ENCODE results near the gene TNFAIP2.

DNA sequence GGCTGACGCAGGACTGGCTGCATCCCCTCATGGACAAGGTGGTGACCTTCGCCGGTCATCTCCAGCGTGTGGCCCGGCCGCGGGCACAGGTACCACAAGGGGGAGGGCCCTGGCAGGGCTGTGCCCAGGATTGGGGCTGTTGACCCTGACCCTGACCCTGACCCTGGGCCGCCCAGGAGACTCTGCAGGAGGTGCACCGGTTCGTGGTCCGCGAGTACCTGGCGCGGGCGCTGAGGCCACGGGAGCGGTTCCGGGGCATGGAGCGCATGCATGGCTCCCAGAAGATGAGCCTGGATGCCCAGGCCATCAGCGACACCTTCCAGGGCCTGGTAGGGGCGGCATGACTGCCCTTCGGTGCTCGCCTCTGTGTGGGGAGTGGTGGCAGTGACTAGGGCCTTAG is 15.8 kb upstream of the TNFAIP2 start:
- no peak for TF ChIP-seq EZH2phosphoT487 (IDR thresholded peaks at IDR 0.05; ENCODE audit: borderline replicate concordance)
- TF ChIP-seq, protein P1, sequence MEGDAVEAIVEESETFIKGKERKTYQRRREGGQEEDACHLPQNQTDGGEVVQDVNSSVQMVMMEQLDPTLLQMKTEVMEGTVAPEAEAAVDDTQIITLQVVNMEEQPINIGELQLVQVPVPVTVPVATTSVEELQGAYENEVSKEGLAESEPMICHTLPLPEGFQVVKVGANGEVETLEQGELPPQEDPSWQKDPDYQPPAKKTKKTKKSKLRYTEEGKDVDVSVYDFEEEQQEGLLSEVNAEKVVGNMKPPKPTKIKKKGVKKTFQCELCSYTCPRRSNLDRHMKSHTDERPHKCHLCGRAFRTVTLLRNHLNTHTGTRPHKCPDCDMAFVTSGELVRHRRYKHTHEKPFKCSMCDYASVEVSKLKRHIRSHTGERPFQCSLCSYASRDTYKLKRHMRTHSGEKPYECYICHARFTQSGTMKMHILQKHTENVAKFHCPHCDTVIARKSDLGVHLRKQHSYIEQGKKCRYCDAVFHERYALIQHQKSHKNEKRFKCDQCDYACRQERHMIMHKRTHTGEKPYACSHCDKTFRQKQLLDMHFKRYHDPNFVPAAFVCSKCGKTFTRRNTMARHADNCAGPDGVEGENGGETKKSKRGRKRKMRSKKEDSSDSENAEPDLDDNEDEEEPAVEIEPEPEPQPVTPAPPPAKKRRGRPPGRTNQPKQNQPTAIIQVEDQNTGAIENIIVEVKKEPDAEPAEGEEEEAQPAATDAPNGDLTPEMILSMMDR (conservative IDR thresholded peaks at IDR 0.05; ENCODE audit: low read length): no peak

All from Loucy (cell line).